HT1080 (cell line): ENCODE results near the gene TUBA4A. TPM values are rescaled to one million over a fixed set of nuclear protein-coding genes. Genes with fewer than 3 reads are reported as not detected.

Source experiments
- small RNA-seq: library from RNA; depleted of rRNA; stranded (forward); fragments of <200 nt; gene quantifications from one replicate; pipeline ENCODE3, GENCODE V24; 2014
- total RNA-seq: library from RNA; depleted of rRNA; stranded (reverse); fragments of >200 nt; shearing (Covaris generic); gene quantifications from 2 replicates; pipeline ENCODE4 v1.2.3, GENCODE V29; 2014; rRNA removed

TUBA4A gene
- total RNA-seq, 1 experiment from 2014 or later, result 154 TPM

Small RNA genes lying within 50 kb of the gene (small RNA-seq; reads per million reads assigned to genes)
- 0.07 reads per million for gene MIR153-1

Other genes with a start within 250 kb of the TUBA4A start
- not detected in 2 replicates for gene CFAP65, start 212.4 kb downstream of the TUBA4A start, total RNA-seq
- not detected in 2 replicates for gene IHH, start 193.0 kb downstream of the TUBA4A start, total RNA-seq
- 17.4 and 22.6 TPM in 2 replicates for gene NHEJ1, start 93.1 kb downstream of the TUBA4A start, total RNA-seq
- 0.47 and 0.76 TPM in 2 replicates for gene SLC23A3, start 83.9 kb downstream of the TUBA4A start, total RNA-seq
- gene CNPPD1, start 77.0 kb downstream of the TUBA4A start, total RNA-seq, result 20.8 and 23.3 TPM in 2 replicates
- 59.6 and 69.9 TPM in 2 replicates for gene RETREG2, start 75.6 kb downstream of the TUBA4A start, total RNA-seq
- 43.2 and 43.8 TPM in 2 replicates for gene ZFAND2B, start 47.1 kb downstream of the TUBA4A start, total RNA-seq
- 21.4 and 25.5 TPM in 2 replicates for gene ABCB6, start 35.0 kb downstream of the TUBA4A start, total RNA-seq
- 37.1 and 47.1 TPM in 2 replicates for gene ATG9A, start 24.3 kb downstream of the TUBA4A start, total RNA-seq
- 24.8 and 27.0 TPM in 2 replicates for gene ANKZF1, start 24.1 kb downstream of the TUBA4A start, total RNA-seq
- 7.3 and 8.4 TPM in 2 replicates for gene GLB1L, start 8.5 kb downstream of the TUBA4A start, total RNA-seq
- 19.6 and 20.4 TPM in 2 replicates for gene STK16, start 8.4 kb downstream of the TUBA4A start, total RNA-seq
- gene TUBA4B, start 675 bp downstream of the TUBA4A start, total RNA-seq, result 0.14 TPM in 1 of 2 replicates, not detected in the other
- 11.5 and 13.8 TPM in 2 replicates for gene DNAJB2, start 25.4 kb upstream of the TUBA4A start, total RNA-seq
- gene PTPRN, start 55.5 kb upstream of the TUBA4A start, total RNA-seq, result 10.2 and 11.2 TPM in 2 replicates
- gene RESP18, start 78.8 kb upstream of the TUBA4A start, total RNA-seq, result not detected in 2 replicates
- gene DNPEP, start 134.0 kb upstream of the TUBA4A start, total RNA-seq, result 77.0 and 94.9 TPM in 2 replicates
- not detected in 2 replicates for gene DES, start 164.5 kb upstream of the TUBA4A start, total RNA-seq
- 20.6 and 23.0 TPM in 2 replicates for gene SPEG, start 180.9 kb upstream of the TUBA4A start, total RNA-seq
- 40.0 and 47.8 TPM in 2 replicates for gene GMPPA, start 245.0 kb upstream of the TUBA4A start, total RNA-seq